AG08396 (cell line): ENCODE results near the gene NLRX1.
A peak's percentile ranks its signal among the peaks of the same experiment; 100 is the strongest.
"Not testable (repeated sequence)": the region's sequence is repeated elsewhere in the genome, so short reads cannot be mapped to it uniquely, and the experiment has no call there.

Experiments used
- DNase-seq: peaks from one replicate; pipeline ENCODE4 v3.0.0; 2012; ENCODE audit warnings: low spot score, mixed read lengths

NLRX1 gene

GRCh38 chr11:119153049-119153818 lies 15.3 kb upstream of the NLRX1 start:
- DNase-seq, result no peak

DNA sequence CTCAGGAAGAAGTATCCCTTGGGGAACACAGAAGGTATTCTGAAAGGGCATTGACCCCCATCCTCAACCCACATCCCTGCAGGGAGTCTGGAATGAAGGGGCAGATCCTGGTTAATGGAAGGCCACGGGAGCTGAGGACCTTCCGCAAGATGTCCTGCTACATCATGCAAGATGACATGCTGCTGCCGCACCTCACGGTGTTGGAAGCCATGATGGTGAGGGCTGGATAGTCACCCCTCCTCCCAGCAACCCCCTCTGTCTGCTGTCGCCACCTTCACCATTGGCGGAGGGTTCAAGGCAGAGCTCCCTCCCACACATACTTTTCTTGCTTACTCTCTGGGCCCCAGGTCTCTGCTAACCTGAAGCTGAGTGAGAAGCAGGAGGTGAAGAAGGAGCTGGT lies 14.3 kb upstream of the NLRX1 start:
- DNase-seq, result no peak

DNA sequence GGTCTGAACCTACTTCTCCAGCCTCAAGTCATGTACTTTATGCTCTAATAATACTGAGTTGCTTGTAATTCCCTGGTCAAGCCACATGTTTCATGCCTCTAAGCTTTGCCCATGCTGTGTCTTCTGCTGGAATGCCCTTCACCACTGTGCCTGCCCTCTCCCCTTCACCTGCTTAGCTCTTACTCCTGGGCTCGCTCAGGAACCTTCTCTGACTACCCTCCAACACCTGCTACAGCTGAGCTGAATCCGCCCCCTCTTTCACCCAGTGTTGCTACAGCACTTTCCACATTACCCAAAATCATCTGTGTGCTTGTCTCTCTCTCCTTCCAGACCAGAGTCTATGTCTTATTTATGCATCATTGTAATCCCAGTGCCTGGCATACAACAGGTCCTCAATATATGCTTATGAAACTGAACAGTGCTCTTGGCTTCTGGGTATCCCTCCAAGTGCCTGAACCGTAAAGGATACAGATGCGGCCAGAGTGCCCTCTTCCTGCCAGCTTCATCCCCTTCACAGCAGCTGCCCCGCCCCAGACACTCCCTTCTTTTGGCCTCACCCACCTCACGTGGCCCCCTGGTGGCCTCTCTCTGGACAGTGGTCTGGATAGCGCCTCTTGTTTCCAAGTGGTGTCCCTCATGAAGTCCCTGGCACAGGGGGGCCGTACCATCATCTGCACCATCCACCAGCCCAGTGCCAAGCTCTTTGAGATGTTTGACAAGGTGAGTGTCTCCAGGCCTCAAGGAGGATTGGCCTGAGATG lies 12.6 kb upstream of the NLRX1 start:
- DNase-seq, result peak; percentile 37

DNA sequence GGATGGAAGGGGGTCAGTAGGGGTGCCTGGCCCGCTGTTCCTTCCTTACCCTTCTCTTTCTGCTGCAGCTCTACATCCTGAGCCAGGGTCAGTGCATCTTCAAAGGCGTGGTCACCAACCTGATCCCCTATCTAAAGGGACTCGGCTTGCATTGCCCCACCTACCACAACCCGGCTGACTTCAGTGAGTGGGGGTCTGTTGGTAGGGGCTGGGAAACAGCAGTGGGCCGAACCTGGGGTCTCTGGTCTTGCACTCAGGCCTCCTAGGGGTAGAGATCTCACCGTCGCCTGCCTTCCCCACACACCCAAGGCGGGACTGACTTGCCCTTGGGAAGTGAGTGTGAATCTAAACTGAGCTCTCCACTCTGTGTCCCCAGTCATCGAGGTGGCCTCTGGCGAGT lies 12.0 kb upstream of the NLRX1 start:
- DNase-seq, result no peak

DNA sequence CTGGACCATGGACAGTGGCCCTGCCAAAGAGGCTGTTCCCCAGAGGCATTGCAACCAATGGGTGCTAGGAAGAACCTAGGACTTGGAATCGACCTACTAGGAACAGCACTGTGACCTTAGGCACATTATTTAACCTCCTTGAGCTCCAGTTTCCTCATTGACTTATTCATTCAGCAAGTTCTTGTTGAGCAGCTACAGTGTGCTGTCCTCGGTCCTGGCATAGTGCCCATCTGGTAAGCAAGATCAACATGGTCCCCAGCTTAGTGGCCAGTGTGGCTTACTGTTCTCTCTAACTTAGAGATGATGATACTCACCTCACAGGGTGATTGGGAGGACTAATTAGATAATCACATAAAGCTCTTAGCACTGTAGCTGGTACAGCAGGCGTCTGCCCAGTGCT lies 11.5 kb upstream of the NLRX1 start:
- DNase-seq, result no peak

- no peak for DNase-seq
These were observed 10.1 kb upstream of the NLRX1 start for GRCh38 chr11:119158467-119158866.

DNA sequence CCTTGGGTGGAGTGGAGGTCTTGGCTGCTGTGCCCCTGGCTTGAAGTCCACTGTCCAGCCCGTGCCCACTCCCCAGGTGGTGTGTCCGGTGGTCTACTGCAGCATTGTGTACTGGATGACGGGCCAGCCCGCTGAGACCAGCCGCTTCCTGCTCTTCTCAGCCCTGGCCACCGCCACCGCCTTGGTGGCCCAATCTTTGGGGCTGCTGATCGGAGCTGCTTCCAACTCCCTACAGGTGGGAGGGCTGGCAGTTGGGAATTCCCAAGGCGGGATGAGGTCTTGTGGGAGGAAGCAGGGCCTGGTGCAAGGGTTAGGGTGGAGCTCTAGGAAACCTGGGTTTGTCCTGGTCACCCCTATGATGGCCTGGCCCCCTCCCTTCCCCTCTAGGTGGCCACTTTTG lies 8.4 kb upstream of the NLRX1 start:
- DNase-seq, result no peak

GRCh38 chr11:119161871-119162270 lies 6.7 kb upstream of the NLRX1 start:
- DNase-seq, result no peak

- DNase-seq, result peak; percentile 68
These were observed 2.0 kb upstream of the NLRX1 start for GRCh38 chr11:119166368-119167076.

DNA sequence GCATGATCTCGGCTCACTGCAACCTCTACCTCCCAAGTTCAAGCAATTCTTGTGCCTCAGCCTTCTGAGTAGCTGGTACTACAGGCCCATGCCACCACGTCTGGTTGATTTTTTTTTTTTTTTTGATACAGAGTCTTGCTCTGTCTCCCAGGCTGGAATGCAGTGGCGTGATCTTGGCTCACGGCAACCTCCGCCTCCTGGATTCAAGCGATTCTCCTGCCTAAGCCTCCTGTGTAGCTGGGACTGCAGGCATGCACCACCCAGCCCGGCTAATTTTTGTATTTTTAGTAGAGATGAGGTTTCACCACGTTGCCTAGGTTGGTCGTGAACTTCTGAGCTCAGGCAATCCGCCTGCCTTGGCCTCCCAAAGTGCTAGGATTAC lies 1.5 kb upstream of the NLRX1 start:
- not testable (repeated sequence) for DNase-seq

- no peak for DNase-seq
These were observed 592 bp upstream of the NLRX1 start for GRCh38 chr11:119167933-119168332.

- DNase-seq, result peak; percentile 58
These were observed 776 bp downstream of the NLRX1 start for GRCh38 chr11:119169282-119169719.

DNA sequence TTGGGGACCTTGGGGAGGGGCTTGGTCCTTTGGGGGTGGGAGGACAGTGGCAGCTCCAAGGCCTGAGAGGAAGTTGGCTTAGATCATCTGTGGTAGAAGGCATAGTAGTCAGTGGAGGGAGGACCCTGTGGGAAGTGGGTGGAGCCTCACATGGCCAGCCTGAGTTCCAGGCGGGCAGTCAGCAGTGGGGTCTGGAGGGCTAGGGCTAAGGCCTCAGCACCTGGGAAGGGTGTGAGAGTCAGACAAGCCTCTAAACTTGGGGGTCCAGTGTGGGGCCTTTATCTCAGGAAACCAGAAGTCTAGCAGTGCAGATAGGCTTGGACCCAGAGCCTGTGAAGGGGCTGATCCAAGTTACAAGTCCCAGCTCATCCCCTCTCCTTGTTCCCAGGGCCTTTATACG lies 4.0 kb downstream of the NLRX1 start:
- no peak for DNase-seq

DNA sequence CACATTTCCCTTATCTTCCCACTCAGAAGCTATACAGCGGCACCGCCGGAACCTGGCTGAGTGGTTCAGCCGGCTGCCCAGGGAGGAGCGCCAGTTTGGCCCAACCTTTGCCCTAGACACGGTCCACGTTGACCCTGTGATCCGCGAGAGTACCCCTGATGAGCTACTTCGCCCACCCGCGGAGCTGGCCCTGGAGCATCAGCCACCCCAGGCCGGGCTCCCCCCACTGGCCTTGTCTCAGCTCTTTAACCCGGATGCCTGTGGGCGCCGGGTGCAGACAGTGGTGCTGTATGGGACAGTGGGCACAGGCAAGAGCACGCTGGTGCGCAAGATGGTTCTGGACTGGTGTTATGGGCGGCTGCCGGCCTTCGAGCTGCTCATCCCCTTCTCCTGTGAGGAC lies 4.9 kb downstream of the NLRX1 start:
- DNase-seq, result no peak

DNA sequence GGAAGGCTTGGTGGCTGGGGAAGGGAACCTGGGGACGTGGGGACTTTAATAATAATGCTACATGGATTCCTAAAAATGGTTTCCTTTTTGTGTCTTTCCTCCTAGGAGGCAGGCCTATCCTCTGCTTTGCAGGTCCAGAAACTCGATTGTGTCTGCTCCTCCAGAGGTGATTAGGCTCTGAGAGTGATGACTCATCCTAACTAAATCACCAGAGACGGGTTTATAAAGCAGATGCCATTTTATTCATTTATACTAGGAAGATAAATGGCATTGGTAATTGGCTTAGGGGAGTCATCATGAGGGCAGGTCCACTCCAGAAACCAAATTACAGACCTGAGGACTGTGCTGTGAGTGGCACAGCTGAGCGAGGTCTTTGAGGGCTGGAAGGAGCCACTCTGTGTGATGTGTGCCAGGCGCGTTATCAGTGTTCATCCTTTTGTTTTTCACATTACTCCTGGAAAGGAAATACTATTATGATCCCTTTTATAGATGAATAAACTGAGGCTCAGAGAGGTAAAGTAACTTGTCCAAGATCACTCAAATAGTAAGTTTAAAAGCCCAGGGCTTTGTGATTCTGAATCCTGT lies 7.1 kb downstream of the NLRX1 start:
- DNase-seq, result peak; percentile 58

DNA sequence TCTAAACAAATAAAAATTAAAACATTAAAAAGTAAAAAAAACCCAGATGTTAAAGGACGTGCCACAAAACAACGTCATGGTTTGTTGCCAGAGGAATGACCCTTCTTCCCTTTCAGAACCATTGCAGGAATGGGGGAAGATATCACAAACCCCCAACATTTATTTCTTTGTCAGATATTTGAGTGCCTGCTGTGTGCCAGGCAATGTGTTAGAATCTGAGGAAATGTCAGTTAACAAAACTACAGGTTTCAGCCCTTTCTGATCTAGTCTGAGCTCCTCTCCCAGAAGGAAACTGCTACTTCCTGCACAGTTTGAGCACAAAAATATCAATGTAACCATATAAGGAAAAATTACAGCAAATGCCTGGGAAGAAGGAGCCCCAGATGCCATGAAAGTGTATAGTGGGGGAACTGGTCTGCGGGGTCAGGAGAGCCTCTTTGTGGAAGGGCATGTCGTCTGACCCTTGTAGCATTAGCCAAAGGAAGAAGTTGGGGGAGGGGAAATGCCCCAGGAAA lies 9.7 kb downstream of the NLRX1 start:
- DNase-seq, result no peak

DNA sequence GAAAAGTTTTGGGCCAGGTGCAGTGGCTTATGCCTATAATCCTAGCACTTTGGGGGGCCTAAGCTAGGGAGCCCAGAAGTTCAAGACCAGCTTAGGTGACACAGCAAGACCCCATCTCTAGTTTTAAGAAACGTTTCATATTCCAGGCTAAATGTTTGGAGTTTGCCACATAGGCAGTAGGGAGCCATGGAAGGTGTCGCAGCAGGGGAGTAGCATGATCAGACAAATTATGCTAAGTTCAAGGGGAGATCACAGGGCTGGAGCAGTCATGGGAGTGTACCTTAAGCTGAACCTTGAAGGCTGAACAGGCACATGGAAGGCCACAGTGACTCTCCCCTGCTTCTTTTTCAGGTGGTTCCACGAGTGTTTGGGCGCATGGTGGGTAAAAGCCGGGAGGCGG lies 10.8 kb downstream of the NLRX1 start:
- DNase-seq, result no peak

DNA sequence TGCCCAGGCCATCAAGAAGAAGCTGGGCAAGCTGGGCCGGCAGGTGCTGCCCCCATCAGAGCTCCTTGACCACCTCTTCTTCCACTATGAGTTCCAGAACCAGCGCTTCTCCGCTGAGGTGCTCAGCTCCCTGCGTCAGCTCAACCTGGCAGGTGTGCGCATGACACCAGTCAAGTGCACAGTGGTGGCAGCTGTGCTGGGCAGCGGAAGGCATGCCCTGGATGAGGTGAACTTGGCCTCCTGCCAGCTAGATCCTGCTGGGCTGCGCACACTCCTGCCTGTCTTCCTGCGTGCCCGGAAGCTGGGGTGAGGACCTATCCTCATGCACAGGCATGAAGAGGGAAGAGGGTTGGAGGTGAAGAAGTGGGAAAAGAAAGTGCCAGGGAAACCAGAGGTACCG lies 11.5 kb downstream of the NLRX1 start:
- DNase-seq, result no peak

- DNase-seq, result no peak
These were observed 12.5 kb downstream of the NLRX1 start for GRCh38 chr11:119180729-119181676.

GRCh38 chr11:119181677-119182412 lies 13.3 kb downstream of the NLRX1 start:
- no peak for DNase-seq
